Uterus (tissue), 2 donors: ENCODE data around the gene BSN.
"Not testable (repeated sequence)": the region's sequence is repeated elsewhere in the genome, so short reads cannot be mapped to it uniquely, and the experiment has no call there.

ENCODE experiments used
- CTCF ChIP-seq, 4 experiments: fragments of 200-600 bp in 2 of 4; fragments of 450-650 bp in 2 of 4; sonication (generic) in 2 of 4; IDR thresholded peaks; one replicate each; pipeline ENCODE4 v1.5.1; 2016 to 2019; ENCODE audit warnings: antibody characterized with exemption in 4 of 4, mild to moderate bottlenecking in 2 of 4, moderate library complexity in 1 of 4
- POLR2A ChIP-seq, 2 donors: fragments of 450-650 bp; IDR thresholded peaks; one replicate each; pipeline ENCODE4 v1.6.1; 2016; ENCODE audit warnings: antibody characterized with exemption in 2 of 2, mild to moderate bottlenecking in 1 of 2, moderate library complexity in 1 of 2

- TF ChIP-seq CTCF, POLR2A (IDR thresholded peaks at IDR 0.05): not testable (repeated sequence)
Measured at GRCh38 chr3:49695350-49696015, 141.2 kb downstream of the BSN start.
